Muscle layer of duodenum (tissue), 2 donors: ENCODE results near the gene KRT23.

Experiments used
- H3K27ac ChIP-seq: one replicate; pipeline ENCODE4 v1.7.0; 2013; ENCODE audit warnings: mild to moderate bottlenecking, low read length
- H3K27me3 ChIP-seq: one replicate; pipeline ENCODE4 v1.7.0; 2013; ENCODE audit warnings: low read depth, mild to moderate bottlenecking, control low read depth, low read length
- H3K36me3 ChIP-seq, 2 donors: one replicate each; pipeline ENCODE4 v1.7.0; 2013; ENCODE audit warnings: low read length in 2 of 2, control low read depth in 1 of 2, mild to moderate bottlenecking in 1 of 2; ENCODE audit not compliant: insufficient read depth in 2 of 2, control insufficient read depth in 1 of 2
- H3K4me1 ChIP-seq, 2 donors: one replicate each; pipeline ENCODE4 v1.7.0; 2013; ENCODE audit warnings: low read length in 2 of 2, mild to moderate bottlenecking in 2 of 2, control low read depth in 1 of 2, moderate library complexity in 1 of 2; ENCODE audit not compliant: insufficient read depth in 2 of 2, control insufficient read depth in 1 of 2
- H3K4me3 ChIP-seq, 2 donors: one replicate each; pipeline ENCODE4 v1.7.0; 2013; ENCODE audit warnings: low read length in 2 of 2, low read depth in 1 of 2, mild to moderate bottlenecking in 1 of 2
- H3K9me3 ChIP-seq, 2 donors: one replicate each; pipeline ENCODE4 v1.7.0; 2013; ENCODE audit warnings: low read length in 2 of 2, control low read depth in 1 of 2, mild to moderate bottlenecking in 1 of 2; ENCODE audit not compliant: control insufficient read depth in 1 of 2
- donor health status: healthy.

The KRT23 gene

DNA sequence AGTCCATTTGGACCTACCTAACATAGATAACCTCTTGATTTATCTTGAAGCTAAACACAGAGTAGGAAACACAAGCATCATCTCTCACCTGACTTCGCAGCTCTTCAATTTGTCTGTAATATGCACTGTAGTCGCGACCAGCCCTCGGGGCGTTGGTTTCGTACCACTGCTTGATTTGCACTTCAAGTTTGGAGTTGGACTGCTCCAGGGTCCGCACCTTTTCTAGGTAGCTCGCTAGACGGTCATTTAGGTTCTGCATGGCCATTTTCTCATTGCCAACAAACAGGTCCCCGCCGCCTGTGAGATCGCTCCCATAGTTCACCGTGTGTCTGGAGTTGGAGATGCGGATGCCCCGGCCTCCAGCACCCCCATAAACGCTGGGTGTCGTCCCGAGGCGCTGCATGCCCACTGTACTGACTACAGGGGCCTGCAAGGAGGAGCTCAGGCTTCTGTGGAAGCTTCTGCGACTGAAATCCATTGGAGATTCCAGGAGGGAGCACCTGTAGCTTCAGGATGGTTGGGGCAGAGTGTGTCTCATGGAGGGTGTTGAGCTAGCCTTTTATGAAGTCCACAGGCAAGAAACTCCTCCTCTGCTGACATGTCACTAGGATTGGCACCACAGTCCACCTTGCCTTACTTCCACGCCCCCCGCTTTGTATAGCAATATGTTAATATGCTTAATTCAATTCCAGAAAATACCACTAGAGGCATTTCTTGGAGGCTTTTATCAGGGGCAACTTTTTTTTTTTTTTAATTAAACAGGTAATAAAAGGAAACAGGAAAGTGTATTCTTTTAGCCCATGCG is 52.5 kb downstream of the KRT23 start, which contains the start of gene KRT20:
Gene KRT20 (minus strand): TSS at position 535 of the 805 bp plus-strand sequence. CDS start 57 bp downstream, at position 478.
- no peaks in the 10 kb centered on the region for H3K4me1 ChIP-seq
- no peaks in the 10 kb centered on the region for H3K9me3 ChIP-seq
- peak within 1 kb of the TSS in 1 of 2 donors; percentile 50 for H3K4me3 ChIP-seq
- H3K36me3 ChIP-seq, result no peaks in the 10 kb centered on the region
- no peaks in the 10 kb centered on the region for H3K27me3 ChIP-seq
- H3K27ac ChIP-seq, result peak within 1 kb of the TSS; percentile 40

DNA sequence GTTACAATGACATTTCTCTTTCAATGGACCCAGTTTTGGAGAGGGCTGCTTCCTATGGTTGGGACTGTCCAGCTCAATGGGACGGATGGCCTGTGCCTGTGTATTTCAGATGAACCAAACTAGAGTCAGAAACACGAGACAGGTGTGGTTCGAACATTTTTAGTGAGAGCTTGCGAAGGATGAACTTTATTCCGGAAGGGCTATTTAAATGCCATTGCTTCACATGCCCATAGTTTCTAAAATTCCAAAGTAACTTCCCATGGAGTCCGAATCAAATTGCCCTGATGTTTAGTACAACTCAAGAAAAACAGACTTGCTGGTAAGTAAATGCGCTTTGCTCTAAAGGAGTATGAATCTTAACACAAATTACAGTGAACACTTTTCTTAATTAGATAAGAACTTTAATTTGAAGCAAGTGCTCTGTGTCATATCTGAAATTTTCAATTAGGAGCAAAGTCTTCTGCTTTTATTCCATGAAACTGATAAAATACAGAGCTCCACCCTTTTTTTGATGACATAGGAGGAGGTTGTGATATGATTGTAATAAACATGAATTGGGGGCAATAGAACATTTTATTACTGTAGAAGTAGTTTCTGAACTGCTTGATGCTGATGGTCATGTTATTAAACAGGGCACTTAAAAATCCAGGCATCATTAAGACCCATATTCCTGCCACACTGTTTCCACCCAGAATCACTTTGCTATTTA is 53.7 kb downstream of the KRT23 start:
- no peaks in the 10 kb centered on the region for H3K27me3 ChIP-seq
- H3K36me3 ChIP-seq, result no peaks in the 10 kb centered on the region
- no peaks in the 10 kb centered on the region for H3K4me1 ChIP-seq
- peak overlapping the region in 1 of 2 donors; percentile 50 for H3K4me3 ChIP-seq
- H3K9me3 ChIP-seq, result no peaks in the 10 kb centered on the region
- peak overlapping the region; percentile 28 for H3K27ac ChIP-seq

DNA sequence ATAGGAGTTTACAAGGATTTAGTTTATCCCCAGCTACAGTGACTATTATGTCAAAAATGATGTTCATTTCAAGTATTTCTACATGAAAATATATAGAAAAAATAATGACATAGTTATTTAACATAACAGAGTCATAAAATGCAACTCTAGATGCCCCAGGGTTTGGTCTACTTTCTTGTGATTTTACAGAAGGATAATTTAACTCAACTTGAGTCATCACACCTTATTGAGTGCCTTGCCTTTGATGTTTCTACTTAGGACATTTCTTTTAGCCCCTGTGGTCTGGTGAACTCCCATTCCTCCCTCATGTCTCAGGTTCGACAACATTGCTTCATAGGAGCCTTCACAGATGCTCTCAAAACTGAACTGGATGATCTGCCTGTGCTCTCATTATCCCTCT is 54.4 kb downstream of the KRT23 start:
- no peaks in the 10 kb centered on the region for H3K9me3 ChIP-seq
- H3K4me3 ChIP-seq, result peak overlapping the region in 1 of 2 donors; percentile 50
- H3K27ac ChIP-seq, result peak overlapping the region; percentile 28

GRCh38 chr17:40879026-40879425 is 58.4 kb downstream of the KRT23 start:
- Histone ChIP-seq H3K4me3 (no peak overlapping the region), H3K27ac (no peak overlapping the region), H3K9me3 (no peaks in the 10 kb centered on the region), H3K27me3 (no peaks in the 10 kb centered on the region), H3K4me1 (no peaks in the 10 kb centered on the region), H3K36me3 (no peaks in the 10 kb centered on the region)

More for the DNA sequence above, 54.4 kb downstream of the KRT23 start:
- Histone ChIP-seq H3K4me1 (no peaks in the 10 kb centered on the region), H3K36me3 (no peaks in the 10 kb centered on the region), H3K27me3 (no peaks in the 10 kb centered on the region)

DNA sequence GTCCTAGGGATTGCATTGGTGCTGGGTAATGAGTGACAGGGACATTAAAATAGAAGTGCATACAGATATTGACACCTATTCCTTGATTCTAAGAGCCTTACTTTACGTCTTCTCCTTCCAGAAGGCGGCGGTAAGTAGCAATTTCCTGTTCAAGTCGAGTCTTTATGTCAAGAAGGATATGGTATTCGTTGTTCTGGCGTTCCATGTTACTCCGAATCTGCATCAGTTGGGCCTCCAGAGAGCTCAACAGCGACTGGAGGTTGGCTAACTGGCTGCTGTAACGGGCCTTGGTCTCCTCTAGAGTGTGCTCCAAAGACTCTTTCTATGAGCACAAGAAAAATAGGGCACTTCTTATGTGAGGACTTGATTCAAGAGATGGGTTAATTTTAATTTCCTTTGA is 59.4 kb downstream of the KRT23 start:
- no peak overlapping the region for H3K27ac ChIP-seq
- no peak overlapping the region for H3K4me3 ChIP-seq
- no peaks in the 10 kb centered on the region for H3K4me1 ChIP-seq
- H3K27me3 ChIP-seq, result no peaks in the 10 kb centered on the region
- H3K9me3 ChIP-seq, result no peaks in the 10 kb centered on the region
- H3K36me3 ChIP-seq, result no peaks in the 10 kb centered on the region

- Histone ChIP-seq H3K27ac (no peak overlapping the region), H3K9me3 (no peaks in the 10 kb centered on the region), H3K27me3 (no peaks in the 10 kb centered on the region), H3K36me3 (no peaks in the 10 kb centered on the region), H3K4me3 (no peak overlapping the region), H3K4me1 (no peaks in the 10 kb centered on the region)
Measured at GRCh38 chr17:40873801-40874200, 63.6 kb downstream of the KRT23 start.

DNA sequence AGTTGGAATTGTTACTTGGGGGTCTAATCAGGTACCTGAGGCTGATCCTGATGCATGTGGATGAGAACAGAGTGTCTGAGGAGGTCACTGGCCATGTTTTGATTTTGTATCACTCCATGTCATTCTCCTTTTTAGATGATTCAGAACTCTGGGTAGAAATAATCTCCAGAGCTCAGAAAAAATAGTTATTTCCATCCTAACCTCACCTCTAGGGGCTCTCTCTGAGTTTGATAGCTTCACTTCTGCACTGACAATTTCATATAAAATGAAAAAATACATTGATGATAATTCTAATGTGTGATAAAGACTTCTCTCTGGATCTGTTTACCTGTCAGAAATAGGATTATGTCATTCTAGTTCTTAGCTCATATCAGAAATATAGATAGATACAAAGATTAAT is 64.2 kb downstream of the KRT23 start:
- Histone ChIP-seq H3K4me3 (no peak overlapping the region), H3K36me3 (no peaks in the 10 kb centered on the region), H3K4me1 (no peaks in the 10 kb centered on the region), H3K27me3 (no peaks in the 10 kb centered on the region), H3K27ac (no peak overlapping the region), H3K9me3 (no peaks in the 10 kb centered on the region)
